Retinal pigment epithelial cell (primary cell): ENCODE measurements around the gene MOSPD3.
A peak's percentile ranks its signal among the peaks of the same experiment; 100 is the strongest.

Experiments used
- DNase-seq: peaks from one replicate; pipeline ENCODE4 v3.0.0-alpha.2; 2010; ENCODE audit warnings: low read depth
- H3K4me3 ChIP-seq: 2 replicates; pipeline ENCODE4 v1.5.1; 2011; ENCODE audit warnings: mild to moderate bottlenecking, low read length, control low read depth, moderate library complexity
- TF ChIP-seq, protein P1 (sequence below): conservative IDR thresholded peaks from 2 replicates; pipeline ENCODE4 v1.5.1; 2011; ENCODE audit warnings: low read depth, low read length, control low read depth, inconsistent platforms

MOSPD3 gene

DNA sequence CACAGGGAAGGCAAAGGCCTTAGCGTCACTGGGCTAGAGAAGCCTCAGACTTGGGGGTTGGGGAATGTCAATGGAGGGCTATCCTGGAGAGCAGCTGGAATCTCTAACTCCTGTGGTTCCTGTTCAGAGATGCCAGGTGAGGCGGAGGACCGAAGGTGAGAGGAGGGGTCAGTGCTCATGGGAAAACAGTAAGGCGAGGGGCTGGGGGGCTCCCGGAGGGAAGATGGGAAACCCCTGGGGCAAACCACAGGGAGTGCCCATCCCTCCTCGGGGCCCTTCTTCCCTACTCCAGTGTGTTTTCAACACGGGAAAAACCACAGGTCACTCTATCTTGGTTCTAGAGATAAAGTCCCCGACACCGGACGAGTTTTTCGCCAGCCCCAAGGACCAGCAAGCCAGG is 29.7 kb upstream of the MOSPD3 start:
- TF ChIP-seq, protein P1, sequence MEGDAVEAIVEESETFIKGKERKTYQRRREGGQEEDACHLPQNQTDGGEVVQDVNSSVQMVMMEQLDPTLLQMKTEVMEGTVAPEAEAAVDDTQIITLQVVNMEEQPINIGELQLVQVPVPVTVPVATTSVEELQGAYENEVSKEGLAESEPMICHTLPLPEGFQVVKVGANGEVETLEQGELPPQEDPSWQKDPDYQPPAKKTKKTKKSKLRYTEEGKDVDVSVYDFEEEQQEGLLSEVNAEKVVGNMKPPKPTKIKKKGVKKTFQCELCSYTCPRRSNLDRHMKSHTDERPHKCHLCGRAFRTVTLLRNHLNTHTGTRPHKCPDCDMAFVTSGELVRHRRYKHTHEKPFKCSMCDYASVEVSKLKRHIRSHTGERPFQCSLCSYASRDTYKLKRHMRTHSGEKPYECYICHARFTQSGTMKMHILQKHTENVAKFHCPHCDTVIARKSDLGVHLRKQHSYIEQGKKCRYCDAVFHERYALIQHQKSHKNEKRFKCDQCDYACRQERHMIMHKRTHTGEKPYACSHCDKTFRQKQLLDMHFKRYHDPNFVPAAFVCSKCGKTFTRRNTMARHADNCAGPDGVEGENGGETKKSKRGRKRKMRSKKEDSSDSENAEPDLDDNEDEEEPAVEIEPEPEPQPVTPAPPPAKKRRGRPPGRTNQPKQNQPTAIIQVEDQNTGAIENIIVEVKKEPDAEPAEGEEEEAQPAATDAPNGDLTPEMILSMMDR: no peak
- no peak overlapping the region for H3K4me3 ChIP-seq
- no peak for DNase-seq

DNA sequence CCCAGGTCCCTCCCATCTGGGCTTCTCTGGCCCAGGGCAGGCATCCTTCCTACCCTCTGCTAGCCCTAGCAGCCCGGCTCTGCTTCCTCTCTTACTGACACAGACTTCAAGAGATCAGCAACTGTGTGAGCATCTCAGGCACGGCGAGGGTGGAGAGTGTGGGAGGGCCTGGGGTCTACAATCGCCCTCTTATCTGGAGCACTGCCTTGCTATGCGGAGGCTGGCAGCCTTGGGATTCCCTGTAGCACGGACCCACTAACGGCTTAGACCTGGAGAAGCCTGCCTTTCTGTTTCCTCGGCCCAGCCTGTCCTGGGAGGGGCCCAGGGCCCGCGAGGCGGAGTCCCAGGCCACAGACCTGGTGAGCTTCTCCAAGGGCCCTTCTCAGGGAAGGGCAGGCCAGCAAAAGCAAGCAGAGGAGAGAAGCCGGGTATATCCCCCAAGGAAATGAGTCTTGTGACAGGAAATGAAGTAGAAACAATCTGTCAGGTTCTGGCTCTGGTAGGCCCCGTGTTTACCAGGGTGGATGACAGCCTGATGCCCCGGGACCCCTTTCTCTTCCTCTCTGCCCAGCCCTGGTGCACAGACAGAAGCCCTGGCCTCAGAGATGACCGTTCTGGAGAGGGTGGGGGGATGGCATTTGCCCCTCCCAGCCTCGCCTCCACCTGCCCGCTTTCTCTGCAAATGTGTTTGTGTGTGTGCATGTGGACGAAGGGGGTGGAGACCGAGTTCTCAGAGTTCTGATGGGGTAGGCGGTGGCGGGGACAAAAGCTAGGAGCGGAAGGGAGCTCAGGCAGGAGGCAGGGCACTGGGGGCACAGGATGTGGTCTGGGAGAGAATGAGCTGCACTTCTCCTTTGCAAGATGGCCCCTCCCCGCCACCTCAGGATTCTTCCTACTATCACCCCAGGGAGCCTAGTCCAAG is 28.9 kb upstream of the MOSPD3 start:
- TF ChIP-seq, protein P1: no peak
- H3K4me3 ChIP-seq: peak overlapping the region; percentile 25
- DNase-seq: no peak

DNA sequence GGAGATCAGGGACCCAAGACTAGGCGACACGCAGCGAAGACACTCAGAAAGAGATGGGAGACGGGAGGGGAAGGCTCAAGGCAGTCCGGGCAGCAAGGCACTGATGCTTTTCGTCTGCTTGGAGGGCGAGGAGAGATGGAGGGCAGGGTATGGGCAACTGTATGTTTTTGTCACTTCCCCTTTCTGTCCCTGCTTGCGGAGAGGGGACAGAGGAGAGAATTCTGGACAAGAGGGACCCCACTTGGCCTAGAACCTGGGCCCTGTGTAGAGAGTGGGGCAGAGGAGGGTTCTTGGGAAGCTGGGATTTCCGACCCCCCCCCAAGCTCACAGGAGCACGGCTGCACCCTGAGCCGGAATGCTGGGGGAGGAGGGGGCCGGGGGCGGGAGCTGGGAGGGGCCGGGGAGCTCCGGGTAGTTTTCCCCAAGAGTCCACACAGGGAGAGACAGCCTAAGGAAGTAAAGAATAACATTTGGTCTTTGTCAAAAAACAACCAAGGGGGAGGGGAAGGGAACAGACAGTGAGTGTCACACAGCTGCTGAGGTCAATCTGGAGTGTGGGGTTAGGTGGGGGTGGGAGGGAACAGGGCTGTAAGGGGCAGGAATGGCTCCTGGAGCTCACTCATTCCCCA is 28.2 kb upstream of the MOSPD3 start:
- DNase-seq: no peak
- H3K4me3 ChIP-seq: peak overlapping the region; percentile 91
- TF ChIP-seq, protein P1: no peak

DNA sequence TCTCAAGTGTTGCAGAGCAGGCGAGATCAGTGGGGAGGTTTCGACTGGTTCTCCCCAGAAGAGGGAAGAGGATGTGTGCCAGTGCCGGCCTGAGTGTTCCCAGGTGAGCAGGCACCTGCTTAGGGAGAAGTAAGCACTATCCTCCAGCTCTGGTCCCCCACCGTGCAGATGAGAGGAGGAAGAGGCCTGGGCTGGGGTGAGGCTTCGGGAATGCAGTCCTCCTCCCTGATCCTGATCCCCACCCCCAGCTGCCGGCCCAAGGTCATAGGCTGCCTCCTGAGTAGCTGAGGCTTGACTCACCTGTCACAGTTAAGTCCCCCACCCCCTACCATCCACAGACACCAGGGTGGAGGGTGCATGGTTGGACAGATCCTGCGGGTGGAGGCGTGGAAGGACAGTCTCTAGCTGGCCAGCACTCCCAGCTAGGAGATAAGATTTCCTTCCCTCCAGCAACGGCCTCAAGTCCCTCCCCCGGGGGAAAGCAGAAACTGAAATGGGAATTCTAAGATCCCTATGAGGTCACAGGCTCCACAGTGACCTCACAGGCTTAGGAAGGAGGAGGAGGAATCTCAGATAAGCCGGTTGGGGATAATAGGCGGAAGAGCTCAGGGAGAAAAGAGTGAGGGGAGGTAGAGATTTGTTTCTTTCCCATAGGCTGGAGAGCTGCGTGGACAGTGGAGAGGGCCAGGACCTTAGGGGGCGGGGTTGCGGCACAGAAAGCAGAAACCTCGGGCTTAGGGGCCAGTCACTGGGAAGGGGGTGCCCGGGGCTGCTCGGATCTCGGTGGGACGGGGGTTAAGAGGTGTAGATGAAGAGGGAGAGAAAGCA is 27.4 kb upstream of the MOSPD3 start:
- TF ChIP-seq, protein P1: no peak
- H3K4me3 ChIP-seq: peak overlapping the region; percentile 91
- DNase-seq: no peak

DNA sequence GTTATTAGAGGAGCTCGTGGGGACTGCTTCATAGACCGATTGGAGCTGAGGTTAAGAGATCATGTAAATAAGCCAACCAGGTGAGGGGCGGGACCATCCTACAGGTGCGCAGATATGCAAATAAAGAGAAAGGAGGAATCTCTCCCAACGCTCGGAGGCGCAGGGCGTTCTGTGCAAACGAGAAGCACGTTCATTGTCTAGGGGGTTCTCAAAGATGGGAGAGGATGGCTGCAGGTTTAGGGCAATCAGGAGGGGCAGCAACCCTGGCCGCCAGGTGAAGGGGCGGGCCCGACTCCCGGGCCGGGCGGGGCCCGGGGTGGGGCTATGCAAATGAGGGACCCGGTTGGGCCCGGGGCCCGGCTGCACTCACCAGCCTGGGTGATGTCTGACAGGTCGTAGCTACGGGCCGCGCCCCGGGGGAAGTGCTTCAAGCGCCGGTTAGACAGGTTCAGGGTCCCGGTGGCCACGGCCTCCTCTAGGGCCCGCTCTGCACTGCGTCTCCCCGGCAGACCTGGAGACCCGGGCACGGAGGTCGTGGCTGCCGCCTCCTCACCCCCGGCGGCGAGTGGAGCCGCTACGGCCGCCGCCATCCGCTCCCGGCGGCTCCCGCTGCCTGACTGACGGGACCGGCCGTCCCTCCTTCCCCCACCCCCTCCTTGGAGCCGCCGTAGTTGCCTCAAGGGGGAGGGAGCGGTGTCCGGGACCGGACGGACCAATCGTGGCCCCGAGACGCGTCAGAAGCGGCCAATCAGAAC is 26.7 kb upstream of the MOSPD3 start, which contains the start of gene LRCH4:
LRCH4 (minus strand) TSS at position 619 of the 755 bp plus-strand sequence; CDS start at position 590, 29 bp downstream.
- no peak for DNase-seq
- TF ChIP-seq, protein P1: no peak

DNA sequence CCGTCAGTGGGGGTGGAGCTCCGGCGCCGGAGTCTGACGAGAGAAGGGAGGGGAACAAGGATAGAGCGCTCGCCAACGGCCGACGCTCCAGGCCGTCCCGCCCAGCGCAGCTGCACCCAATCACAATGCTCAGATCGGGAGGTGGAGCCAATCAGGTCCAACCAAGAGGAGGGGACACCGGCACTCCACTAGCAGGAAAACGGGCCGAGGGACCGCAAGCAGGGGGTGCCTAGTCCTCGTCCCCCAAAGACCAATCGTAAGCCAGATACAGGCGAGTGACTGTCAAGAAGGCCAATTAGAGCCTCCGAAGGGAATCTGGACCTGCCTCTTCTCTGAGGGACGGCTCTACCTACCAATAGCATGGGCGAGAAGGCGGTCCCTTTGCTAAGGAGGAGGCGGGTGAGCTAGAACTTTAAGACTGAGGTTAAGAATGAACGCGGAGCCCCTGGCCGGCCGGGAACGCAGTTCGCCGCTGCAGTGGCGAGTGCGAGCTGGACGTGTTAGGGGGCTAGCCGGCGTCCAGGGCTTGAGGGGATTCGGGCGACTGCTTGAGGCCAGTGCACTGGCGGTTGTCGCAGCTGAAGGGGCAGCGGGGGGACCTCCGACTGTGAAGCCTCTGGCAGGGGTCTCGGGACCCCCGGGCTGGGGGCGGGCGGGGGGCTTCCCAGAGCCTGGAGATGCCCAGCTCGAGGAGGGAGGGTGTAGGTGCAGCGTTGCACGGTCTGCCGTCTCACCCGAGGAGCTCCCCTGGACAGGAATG is 25.9 kb upstream of the MOSPD3 start, which contains the start of gene FBXO24:
FBXO24 (plus strand) TSS at position 63 of the 760 bp plus-strand sequence; CDS start at position 361, 298 bp downstream.
- DNase-seq: peak; percentile 100
- TF ChIP-seq, protein P1: no peak

More for the DNA sequence above, 26.7 kb upstream of the MOSPD3 start, which contains the start of gene LRCH4:
- peak within 1 kb of the TSS; percentile 91 for H3K4me3 ChIP-seq

More for the DNA sequence above, 25.9 kb upstream of the MOSPD3 start, which contains the start of gene FBXO24:
- H3K4me3 ChIP-seq: peak within 1 kb of the TSS; percentile 91
